OCI-LY1 (cell line): ENCODE results near the gene CTNNA3.

ENCODE experiments used
- CTCF ChIP-seq: fragments of 200-600 bp; sonication (generic), shearing (Covaris generic); IDR thresholded peaks from 2 replicates; pipeline ENCODE4 v1.5.1; 2017; ENCODE audit warnings: mild to moderate bottlenecking, antibody characterized with exemption, low read length, moderate library complexity, mixed read lengths
- EZH2 ChIP-seq: fragments of 200-600 bp; sonication (generic), shearing (Covaris generic); IDR thresholded peaks from 2 replicates; pipeline ENCODE4 v1.8.0; 2017; ENCODE audit warnings: borderline replicate concordance, mixed run types, mild to moderate bottlenecking, antibody characterized with exemption, low read length, moderate library complexity, mixed read lengths

GRCh38 chr10:67173787-67174186, 522.2 kb downstream of the CTNNA3 start:
- no peak for TF ChIP-seq EZH2
- TF ChIP-seq CTCF, result no peak
